CD4-positive, alpha-beta T cell treated with Interleukin-15 for 1 hour (primary cell): ENCODE measurements around the gene NECAB2.

ENCODE experiments used
- DNase-seq: peaks from one replicate; pipeline ENCODE4 v3.0.0-alpha.2; 2020

Gene NECAB2

DNA sequence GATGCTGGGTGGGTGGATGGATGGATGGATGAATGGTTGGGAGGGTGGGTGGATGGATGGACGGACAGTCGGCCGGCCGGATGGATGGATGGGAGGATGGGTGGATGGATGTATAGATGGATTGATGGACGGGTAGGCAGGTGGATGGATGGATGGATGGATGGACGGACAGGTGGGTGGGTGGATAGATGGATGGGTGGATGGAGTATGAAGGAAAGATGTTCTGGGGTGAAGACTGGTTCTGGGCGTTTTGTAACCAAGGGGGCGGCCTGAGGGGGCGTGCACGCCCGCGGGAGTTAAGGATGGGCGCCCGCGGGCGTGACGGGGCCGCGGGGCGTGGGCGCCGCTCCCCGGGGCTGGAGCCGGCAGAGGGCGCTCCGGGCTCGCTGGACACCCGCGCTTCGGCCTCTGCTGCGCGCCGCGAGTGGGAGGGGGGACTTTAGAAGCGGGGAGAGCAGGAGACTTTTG, at the start of gene NECAB2:
TSS of gene NECAB2 (plus strand) at position 407 of the 468 bp plus-strand sequence. CDS start 405 bp downstream, outside the sequence.
- no peak for DNase-seq

- no peak for DNase-seq
These were observed 47.1 kb upstream of the NECAB2 start for GRCh38 chr16:83920894-83921491.

GRCh38 chr16:83923581-83924365, 44.3 kb upstream of the NECAB2 start:
- DNase-seq: peak; percentile 15

- DNase-seq: peak; percentile 16
These were observed 43.4 kb upstream of the NECAB2 start for GRCh38 chr16:83924686-83925085.

DNA sequence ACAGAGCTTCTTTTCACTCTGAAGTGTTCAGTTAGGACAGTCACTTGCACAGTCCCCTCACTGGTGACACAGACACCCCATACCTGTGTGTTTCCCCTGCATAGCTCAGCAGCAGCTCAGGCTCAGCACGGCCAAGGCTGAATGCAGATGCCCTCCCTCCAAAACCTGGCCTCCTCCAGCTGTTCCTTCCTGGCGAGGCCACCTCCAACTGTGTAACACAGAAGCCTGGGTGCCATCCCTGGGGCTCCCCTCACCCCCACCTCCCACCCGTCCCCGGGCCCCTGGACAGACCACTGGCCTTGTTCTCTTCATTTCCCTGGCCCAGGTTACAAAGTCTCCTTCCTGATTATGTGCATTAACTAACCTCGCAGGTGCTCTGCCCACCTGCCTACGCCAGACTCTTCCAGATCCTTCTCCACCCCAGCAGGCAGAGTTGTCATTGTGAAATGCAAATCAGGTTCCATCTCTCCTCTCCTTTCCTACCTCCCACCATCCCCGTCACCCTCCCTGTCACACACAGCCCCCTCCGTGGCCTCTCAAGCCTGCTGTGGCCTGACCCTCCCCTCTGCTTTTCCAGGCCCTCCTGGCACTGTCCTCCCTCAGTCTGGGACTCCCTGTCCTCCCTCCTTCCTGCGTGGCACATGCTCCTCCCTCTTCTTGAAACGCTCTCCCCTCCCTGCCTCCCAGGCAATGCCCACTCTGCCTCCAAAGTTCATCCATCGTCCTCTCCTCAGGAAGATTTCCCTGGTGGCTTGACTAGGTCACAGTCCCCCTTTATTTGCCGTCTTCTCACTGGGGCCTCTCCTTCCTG, 42.7 kb upstream of the NECAB2 start:
- DNase-seq: peak; percentile 10

DNA sequence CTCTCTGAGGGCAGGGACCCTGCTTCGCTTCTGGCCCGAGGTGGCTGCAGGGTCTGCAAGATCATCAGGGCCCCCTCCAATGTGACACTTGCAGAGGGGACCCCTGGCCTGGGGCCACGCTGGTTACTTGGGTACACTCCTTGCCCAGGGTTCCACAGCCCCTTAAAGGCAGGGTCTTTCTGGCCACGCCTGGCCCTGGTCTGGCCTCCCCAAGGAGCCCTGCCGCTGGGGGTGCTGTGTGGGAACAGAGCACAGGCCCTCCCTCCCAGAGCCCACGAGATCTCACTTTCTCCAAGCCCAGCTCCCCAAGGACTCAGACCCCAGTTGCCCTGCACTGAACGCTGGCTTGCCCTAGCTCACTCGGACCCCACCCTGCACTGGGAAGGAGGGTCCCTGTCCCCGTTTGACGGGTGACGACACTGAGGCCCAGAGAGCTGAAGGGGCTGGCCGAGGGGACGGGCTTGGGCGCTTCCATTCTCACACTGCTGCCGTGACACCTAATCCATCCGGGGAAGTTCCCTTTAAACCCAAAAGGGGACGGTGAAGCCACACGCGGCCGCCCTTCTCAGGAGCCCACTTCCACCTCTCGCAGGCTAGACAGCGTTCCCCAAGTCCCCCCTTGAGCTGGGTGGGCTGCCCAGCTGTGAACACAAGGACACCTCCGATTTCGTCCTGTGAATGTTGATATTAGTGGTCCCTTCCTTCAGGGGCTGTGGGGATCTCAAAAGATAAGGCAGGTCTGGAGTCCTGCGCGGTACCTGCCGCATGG, 41.9 kb upstream of the NECAB2 start:
- DNase-seq: peak; percentile 15

DNA sequence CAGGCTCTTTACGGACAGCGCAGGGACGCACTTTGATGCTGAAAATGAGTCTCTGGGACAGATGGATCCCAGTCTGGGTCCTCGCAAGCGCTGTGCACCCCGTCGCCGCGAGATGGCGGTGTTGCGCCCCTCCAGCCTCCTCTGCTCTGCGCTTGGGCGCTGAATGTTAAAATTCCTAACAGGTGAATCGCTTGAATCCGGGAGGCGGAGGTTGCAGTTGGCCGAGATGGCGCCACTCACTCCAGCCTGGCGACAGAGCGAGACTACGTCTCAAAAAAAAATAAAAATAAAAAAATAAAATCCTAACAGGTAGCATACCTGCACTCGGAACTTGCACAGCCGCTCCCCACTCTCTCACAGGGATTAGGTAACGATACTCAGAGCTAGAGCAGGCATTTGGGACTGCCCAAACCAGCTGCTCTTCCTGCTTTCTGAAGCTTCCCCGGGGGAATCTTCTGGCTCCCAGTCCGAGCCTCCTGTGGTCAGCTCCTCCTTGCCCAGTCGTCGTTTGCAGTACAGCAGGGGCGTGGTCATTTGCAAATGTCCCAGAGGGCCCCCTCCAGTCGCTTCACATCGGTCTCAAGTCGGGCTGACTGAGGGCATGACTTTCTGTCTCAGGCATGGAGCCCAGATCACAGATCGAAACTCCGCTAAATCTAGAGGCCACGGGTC, 41.2 kb upstream of the NECAB2 start:
- DNase-seq: peak; percentile 36

- DNase-seq: peak; percentile 9
These were observed 39.5 kb upstream of the NECAB2 start for GRCh38 chr16:83928341-83929055.

GRCh38 chr16:83929811-83930555, 38.1 kb upstream of the NECAB2 start:
- DNase-seq: peak; percentile 9

DNA sequence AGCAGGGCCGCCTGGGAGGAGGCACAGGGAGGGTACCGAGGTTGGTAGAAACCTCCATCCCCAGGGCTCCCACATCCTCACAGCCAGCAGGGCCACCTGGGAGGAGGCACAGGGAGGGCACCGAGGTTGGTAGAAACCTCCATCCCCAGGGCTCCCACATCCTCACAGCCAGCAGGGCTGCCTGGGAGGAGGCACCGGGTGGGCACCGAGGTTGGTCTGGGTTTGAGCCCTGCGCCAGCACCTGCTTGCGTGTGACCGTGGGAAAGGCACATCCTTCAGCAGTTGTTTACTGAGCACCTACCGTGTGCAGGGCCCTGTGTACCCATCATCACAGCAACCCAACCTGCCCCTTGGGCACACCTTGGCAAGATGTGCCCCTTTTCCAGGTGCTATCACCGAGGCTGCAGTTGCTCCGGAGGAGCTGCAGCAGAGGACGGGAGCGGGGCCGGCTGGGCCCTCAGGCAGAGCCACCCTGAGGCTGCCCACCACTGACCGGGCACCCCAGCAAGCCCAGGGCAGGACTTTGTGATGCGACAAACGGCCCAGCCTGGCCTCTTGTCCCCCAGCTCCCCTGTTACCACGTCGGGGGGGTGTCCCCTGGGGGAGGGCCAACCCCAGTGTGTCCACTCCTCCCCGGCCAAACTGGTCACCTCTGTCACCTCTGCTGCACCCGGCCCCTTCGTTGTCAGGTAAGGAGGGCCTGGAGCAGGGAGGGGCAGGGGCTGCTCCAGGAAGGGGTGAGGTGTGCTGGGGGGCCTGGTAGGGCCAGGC, 37.1 kb upstream of the NECAB2 start:
- DNase-seq: peak; percentile 5

DNA sequence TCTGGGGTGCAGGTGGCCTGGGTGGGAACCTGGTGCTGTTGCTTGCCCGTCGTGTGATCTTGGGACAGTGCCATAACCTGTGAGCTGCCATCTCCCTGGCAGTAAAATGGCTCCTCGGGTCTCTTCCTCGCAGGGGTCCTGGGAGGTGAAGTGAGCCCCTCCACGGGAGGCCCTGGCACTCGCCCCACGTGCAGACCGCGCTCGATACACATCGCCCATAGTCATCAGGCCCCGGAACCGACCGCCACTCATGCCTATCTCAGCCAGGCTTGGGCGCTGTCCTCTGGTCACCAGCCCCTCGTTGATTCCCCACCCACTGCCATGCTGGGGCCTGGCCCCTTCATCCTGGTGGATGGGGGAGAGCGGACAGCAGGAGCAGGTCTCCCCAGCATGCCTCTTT, 36.5 kb upstream of the NECAB2 start:
- no peak for DNase-seq

- no peak for DNase-seq
These were observed 35.7 kb upstream of the NECAB2 start for GRCh38 chr16:83932304-83932703.

- no peak for DNase-seq
These were observed 34.9 kb upstream of the NECAB2 start for GRCh38 chr16:83932955-83933673.

GRCh38 chr16:83933885-83934683, 34.0 kb upstream of the NECAB2 start:
- DNase-seq: no peak

GRCh38 chr16:83934684-83934977, 33.4 kb upstream of the NECAB2 start:
- DNase-seq: no peak

DNA sequence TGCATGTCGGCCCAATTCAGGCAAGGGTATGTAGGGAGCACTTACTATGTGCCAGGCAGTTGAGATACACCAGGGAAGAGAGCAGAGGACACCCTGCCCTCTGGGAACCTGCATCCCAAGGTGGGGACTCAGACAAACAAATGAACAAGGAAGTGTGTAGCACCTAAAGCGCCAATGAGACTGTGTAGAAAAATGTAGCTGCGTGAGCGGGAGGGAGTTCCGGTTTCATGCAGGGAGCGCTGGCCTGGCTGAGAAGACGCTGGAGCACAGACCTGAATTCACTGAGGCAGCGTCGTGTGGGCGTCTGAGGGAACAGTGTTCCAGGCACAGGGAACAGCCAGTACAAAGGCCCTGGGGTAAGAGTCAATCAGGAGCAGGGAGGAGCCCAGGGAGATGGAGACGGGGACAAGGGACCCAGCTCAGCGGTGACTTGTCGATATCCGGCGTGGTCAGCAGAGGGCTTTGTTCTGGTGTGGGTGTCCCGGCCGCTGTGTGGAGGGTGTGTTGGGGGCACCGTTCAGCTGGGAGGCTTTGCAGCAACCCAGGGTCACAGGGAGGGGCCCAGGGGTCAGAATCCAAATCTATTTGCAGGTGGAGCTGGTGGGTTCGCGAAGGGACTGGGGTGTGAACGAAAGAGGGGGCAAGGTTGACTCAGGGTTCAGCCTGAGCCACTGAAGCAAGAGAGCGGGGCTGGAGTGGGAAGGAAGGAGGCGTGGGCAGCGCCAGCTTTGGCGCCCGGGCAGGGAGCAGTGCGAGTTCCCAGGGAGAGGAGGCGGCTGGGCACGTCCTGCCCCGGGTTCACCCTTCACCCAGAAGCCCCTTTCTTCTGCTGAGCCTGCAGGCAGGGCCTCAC, 32.8 kb upstream of the NECAB2 start:
- DNase-seq: no peak

GRCh38 chr16:83935858-83936255, 32.2 kb upstream of the NECAB2 start:
- DNase-seq: no peak
